DMS153 treated with DMSO at 0.1 percent for 48 hours (cell line): ENCODE measurements around the gene NSL1.

Source experiments
- DNase-seq: peaks from one replicate; lab custom pipeline; 2025; ENCODE audit not compliant: unreplicated experiment; lab: John Stamatoyannopoulos, UW

NSL1 gene

GRCh38 chr1:212687811-212688210 is 103.8 kb downstream of the NSL1 start:
- DNase-seq: no peak

GRCh38 chr1:212686591-212686990 is 105.0 kb downstream of the NSL1 start:
- no peak for DNase-seq

GRCh38 chr1:212686069-212686468 is 105.5 kb downstream of the NSL1 start:
- DNase-seq: no peak

- DNase-seq: no peak
Observed at GRCh38 chr1:212685429-212685828, 106.1 kb downstream of the NSL1 start.

- no peak for DNase-seq
Observed at GRCh38 chr1:212684521-212685090, 107.0 kb downstream of the NSL1 start.

GRCh38 chr1:212684076-212684475 is 107.5 kb downstream of the NSL1 start:
- no peak for DNase-seq

- no peak for DNase-seq
Observed at GRCh38 chr1:212683357-212683722, 108.2 kb downstream of the NSL1 start.

GRCh38 chr1:212680680-212681389 is 110.7 kb downstream of the NSL1 start:
- DNase-seq: no peak

- DNase-seq: no peak
Observed at GRCh38 chr1:212678456-212679410, 112.8 kb downstream of the NSL1 start.

GRCh38 chr1:212677573-212677972 is 114.0 kb downstream of the NSL1 start:
- DNase-seq: no peak

GRCh38 chr1:212677136-212677535 is 114.4 kb downstream of the NSL1 start:
- no peak for DNase-seq
